Activated CD8-positive, alpha-beta memory T cell treated with anti-CD3 and anti-CD28 coated beads for 4 hours (primary cell): Measurements from ENCODE around the gene PCNX1.

Experiments
- DNase-seq, 2 donors: peaks; one replicate each; pipeline ENCODE4 v3.0.0-alpha.2; 2020; ENCODE audit warnings: low read depth in 2 of 2

The PCNX1 gene

GRCh38 chr14:71150737-71151136, 243.5 kb downstream of the PCNX1 start:
- no peak for DNase-seq

- DNase-seq, result no peak
These were observed 248.5 kb downstream of the PCNX1 start for GRCh38 chr14:71155743-71156142.

DNA sequence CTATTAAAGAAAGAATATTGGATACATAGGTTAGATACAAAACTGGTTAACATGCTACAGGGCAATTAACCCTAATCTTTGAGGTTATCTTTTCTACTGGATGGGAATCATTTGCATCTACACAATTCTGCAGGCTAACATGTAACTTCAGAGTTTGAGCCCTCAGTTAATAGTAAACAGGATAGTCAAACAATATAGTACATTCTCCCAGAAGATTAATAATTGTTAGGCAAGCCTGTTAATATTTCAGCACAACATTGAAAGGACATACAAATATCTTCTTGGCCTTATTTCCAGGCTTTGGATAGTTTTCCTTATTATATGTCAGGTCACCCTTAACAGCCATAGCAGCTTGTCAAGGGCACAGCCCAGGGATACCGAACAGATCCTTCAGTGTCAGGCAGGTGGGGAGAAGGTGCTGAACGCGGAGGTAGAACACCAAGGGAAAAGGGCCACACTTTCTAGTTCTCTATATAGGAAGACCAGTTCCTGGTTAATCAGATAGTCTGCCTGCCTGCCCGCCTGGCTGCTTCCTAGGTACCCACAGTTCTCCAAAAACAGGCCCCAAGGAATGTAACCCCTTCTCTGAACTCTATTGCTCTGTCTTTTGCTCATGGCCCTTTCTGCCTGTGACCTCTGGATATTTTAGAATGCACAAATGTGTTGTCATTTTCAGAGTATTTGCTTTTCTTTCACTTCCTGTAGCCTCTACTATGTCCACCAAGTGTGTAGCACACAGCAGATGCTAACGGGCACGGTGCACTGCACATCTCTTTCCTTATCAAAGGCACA, 256.0 kb downstream of the PCNX1 start:
- DNase-seq, result no peak

DNA sequence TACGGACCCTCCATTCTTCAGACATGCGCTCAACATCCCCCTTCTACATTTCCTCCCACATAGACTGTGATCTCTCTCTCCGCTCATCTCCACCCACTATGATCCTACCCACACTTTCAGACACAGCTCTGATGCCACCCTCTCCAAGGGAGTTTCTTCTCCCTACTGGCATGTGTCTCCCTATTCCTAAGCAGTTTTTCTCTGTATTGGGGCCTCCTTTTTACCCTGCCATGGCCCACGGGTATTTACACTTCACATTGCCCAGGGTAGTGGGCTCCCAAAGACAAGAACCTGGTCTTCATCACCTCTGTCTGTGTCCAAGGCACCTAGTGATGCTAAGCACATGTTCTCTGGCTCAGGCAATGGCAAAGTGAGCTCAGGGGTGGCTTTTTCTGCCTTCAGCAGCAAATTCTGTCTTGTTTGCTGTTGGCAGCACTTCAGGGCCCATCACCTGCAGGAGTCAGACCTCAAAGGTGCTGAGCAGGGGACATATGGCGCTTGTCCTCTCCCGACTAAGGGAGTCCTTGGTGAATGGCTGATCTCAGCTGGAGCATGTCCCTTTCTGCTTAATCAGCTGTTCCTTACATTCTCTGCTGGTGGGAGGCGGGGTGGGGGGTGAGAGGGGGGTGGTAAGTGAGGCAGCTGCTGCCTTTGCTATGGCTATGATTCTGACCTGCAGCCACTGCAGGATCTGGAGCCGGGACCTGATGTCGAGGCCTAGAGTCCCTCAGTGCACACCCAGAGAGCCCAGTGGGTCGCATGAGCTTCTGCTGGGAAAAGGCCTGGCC, 256.8 kb downstream of the PCNX1 start:
- no peak for DNase-seq
